ENCODE results near the gene RAB10.
"Not testable (repeated sequence)": the region's sequence is repeated elsewhere in the genome, so short reads cannot be mapped to it uniquely, and the experiment has no call there.

GRCh38 chr2:26108701-26109100, 74.8 kb downstream of the RAB10 start:
- TF ChIP-seq CTCF (IDR thresholded peaks at IDR 0.05; ENCODE audit: insufficient read depth, low read depth, low read length); EZH2 (IDR thresholded peaks at IDR 0.05; ENCODE audit: insufficient read depth, low read length): not testable (repeated sequence)

Data from astrocyte (in vitro differentiated cells and primary cell).